Thyroid gland (tissue), 4 donors: ENCODE measurements around the gene SURF2. TPM values are rescaled to one million over a fixed set of nuclear protein-coding genes. Genes with fewer than 3 reads are reported as not detected.
A peak's percentile ranks its signal among the peaks of the same experiment; 100 is the strongest.

Experiments used
- DNase-seq, 2 donors: peaks; one replicate each; pipeline ENCODE4 v3.0.0-alpha.2; 2019
- H3K27ac ChIP-seq, 3 donors: fragments of 200-600 bp; sonication (generic); 1 replicate in 2 of 3; 2 replicates in 1 of 3; pipeline ENCODE4 v1.5.1; 2016 to 2019; ENCODE audit warnings: mild to moderate bottlenecking in 1 of 3, moderate library complexity in 1 of 3
- H3K27me3 ChIP-seq: fragments of 200-600 bp; sonication (generic); one replicate; pipeline ENCODE4 v1.5.1; 2019
- H3K36me3 ChIP-seq, 2 donors: fragments of 200-600 bp; sonication (generic); one replicate each; pipeline ENCODE4 v1.5.1; 2016 to 2019
- H3K4me1 ChIP-seq, 2 donors: fragments of 200-600 bp; sonication (generic); one replicate each; pipeline ENCODE4 v1.5.1; 2017 to 2019
- H3K4me3 ChIP-seq, 3 donors: fragments of 200-600 bp; sonication (generic); replicated peaks in 1 of 3; 1 replicate in 2 of 3; 2 replicates in 1 of 3; pipeline ENCODE4 v1.5.1; 2016; ENCODE audit warnings: mild to moderate bottlenecking in 1 of 3
- H3K9me3 ChIP-seq: fragments of 200-600 bp; sonication (generic); one replicate; pipeline ENCODE4 v1.5.1; 2017
- CTCF ChIP-seq, 6 experiments: fragments of 200-600 bp in 3 of 6; fragments of 450-650 bp in 3 of 6; sonication (generic) in 3 of 6; IDR thresholded peaks; one replicate each; pipeline ENCODE4 v1.5.1; 2016 to 2019; ENCODE audit warnings: antibody characterized with exemption in 6 of 6, mild to moderate bottlenecking in 2 of 6, inconsistent platforms in 1 of 6, moderate library complexity in 1 of 6
- POLR2A ChIP-seq, 2 donors: fragments of 450-650 bp; IDR thresholded peaks; one replicate each; pipeline ENCODE4 v1.6.1; 2017; ENCODE audit warnings: antibody characterized with exemption in 2 of 2, mild to moderate bottlenecking in 2 of 2, moderate library complexity in 1 of 2
- WGBS, 2 donors: methylation state at CpG; one replicate each; pipeline ENCODE4 v1.1.5; 2017; 5-methylcytosine and 5-hydroxymethylcytosine counted together
- intact Hi-C: fragments of 100-400 bp; cut with DNase I; formaldehyde crosslinking; loops from one replicate; pipeline ENCODE4 v1.15.1; 2023
- total RNA-seq, 4 donors: library from RNA; depleted of rRNA; stranded (reverse); fragments of >200 nt; gene quantifications; one replicate each; pipeline ENCODE4 v1.2.3, GENCODE V29; 2016

Gene SURF2
- total RNA-seq, 4 donors from 2014 or later = 26.2 to 42.7 (median 31.6) TPM

GRCh38 chr9:133341369-133342068, 14.8 kb upstream of the SURF2 start:
- peak in 1 of 2 donors; percentile 37 for DNase-seq
- H3K36me3 ChIP-seq = peaks cover 33% of the 10 kb centered on the region in 2 donors

GRCh38 chr9:133342069-133342406, 14.3 kb upstream of the SURF2 start:
- Histone ChIP-seq H3K4me3 (no peak overlapping the region), H3K27me3 (no peaks in the 10 kb centered on the region)
- 75 to 81% methylated on average over 12 of the region's 12 CpGs for WGBS, 2 donors

More at GRCh38 chr9:133341369-133342068, 14.8 kb upstream of the SURF2 start:
- Histone ChIP-seq H3K27ac (no peak overlapping the region), H3K27me3 (no peaks in the 10 kb centered on the region), H3K4me3 (no peak overlapping the region), H3K4me1 (peaks cover 4 to 6% of the 10 kb centered on the region in 2 donors), H3K9me3 (no peaks in the 10 kb centered on the region)
- WGBS, 2 donors = 90% methylated on average over 15 of the region's 15 CpGs
- no peak for TF ChIP-seq POLR2A (IDR thresholded peaks at IDR 0.05)
- TF ChIP-seq CTCF (IDR thresholded peaks at IDR 0.05) = no peak
- intact Hi-C loops = no loop called here

GRCh38 chr9:133342570-133342969, 13.8 kb upstream of the SURF2 start:
- Histone ChIP-seq H3K27ac (no peak overlapping the region), H3K4me1 (peaks cover 8 to 9% of the 10 kb centered on the region in 2 donors), H3K9me3 (no peaks in the 10 kb centered on the region), H3K4me3 (no peak overlapping the region), H3K36me3 (peaks cover 33% of the 10 kb centered on the region in 2 donors), H3K27me3 (no peaks in the 10 kb centered on the region)
- intact Hi-C loops = no loop called here
- no peak for TF ChIP-seq POLR2A (IDR thresholded peaks at IDR 0.05)
- TF ChIP-seq CTCF (IDR thresholded peaks at IDR 0.05) = no peak
- no peak for DNase-seq
- WGBS, 2 donors = 83 to 85% methylated on average over 7 to 11 of the region's 11 CpGs

More at GRCh38 chr9:133342069-133342406, 14.3 kb upstream of the SURF2 start:
- Histone ChIP-seq H3K27ac (no peak overlapping the region), H3K36me3 (peaks cover 33% of the 10 kb centered on the region in 2 donors), H3K4me1 (peaks cover 7 to 8% of the 10 kb centered on the region in 2 donors), H3K9me3 (no peaks in the 10 kb centered on the region)
- intact Hi-C loops = no loop called here
- TF ChIP-seq CTCF (IDR thresholded peaks at IDR 0.05) (no peak), POLR2A (IDR thresholded peaks at IDR 0.05) (no peak)
- DNase-seq = no peak

- peaks cover 33% of the 10 kb centered on the region in 2 donors for H3K36me3 ChIP-seq
- WGBS, 2 donors = 94 to 95% methylated on average over 16 to 18 of the region's 19 CpGs
- intact Hi-C loops = no loop called here
These were observed 12.3 kb upstream of the SURF2 start for GRCh38 chr9:133344071-133344470.

More at GRCh38 chr9:133344071-133344470, 12.3 kb upstream of the SURF2 start:
- Histone ChIP-seq H3K27me3 (no peaks in the 10 kb centered on the region), H3K4me1 (peaks cover 13% of the 10 kb centered on the region in 2 donors), H3K9me3 (no peaks in the 10 kb centered on the region), H3K27ac (no peak overlapping the region), H3K4me3 (no peak overlapping the region)
- no peak for DNase-seq
- TF ChIP-seq CTCF (IDR thresholded peaks at IDR 0.05) (no peak), POLR2A (IDR thresholded peaks at IDR 0.05) (no peak)
